ELR (cell line): ENCODE data around the gene CSNK2B.

ENCODE experiments used
- DNase-seq: peaks from one replicate; pipeline ENCODE4 v3.0.0-alpha.2; 2015; ENCODE audit warnings: low read depth

Gene CSNK2B

GRCh38 chr6:31665501-31666336, at the start of gene CSNK2B:
CSNK2B (plus strand) TSS chr6:31666080; CDS start chr6:31666832, 752 bp downstream.
- DNase-seq = peak; percentile 99

- DNase-seq = no peak
Measured at GRCh38 chr6:31617010-31617409, 48.9 kb upstream of the CSNK2B start.

- DNase-seq = peak; percentile 100
Measured at GRCh38 chr6:31619805-31620585, 45.9 kb upstream of the CSNK2B start.

GRCh38 chr6:31620586-31621319, 45.1 kb upstream of the CSNK2B start, which contains the start of gene PRRC2A:
PRRC2A (plus strand) TSS chr6:31620715; CDS start chr6:31622790, 2,075 bp downstream.
- peak; percentile 87 for DNase-seq

- no peak for DNase-seq
Measured at GRCh38 chr6:31621320-31621939, 44.5 kb upstream of the CSNK2B start.

GRCh38 chr6:31621991-31622390, 43.9 kb upstream of the CSNK2B start:
- DNase-seq = no peak

- no peak for DNase-seq
Measured at GRCh38 chr6:31622684-31623091, 43.2 kb upstream of the CSNK2B start.

GRCh38 chr6:31624070-31624469, 41.8 kb upstream of the CSNK2B start:
- no peak for DNase-seq

GRCh38 chr6:31626952-31627351, 38.9 kb upstream of the CSNK2B start:
- no peak for DNase-seq

- DNase-seq = no peak
Measured at GRCh38 chr6:31627690-31628287, 38.1 kb upstream of the CSNK2B start.

- DNase-seq = no peak
Measured at GRCh38 chr6:31629014-31629413, 36.9 kb upstream of the CSNK2B start.

GRCh38 chr6:31630177-31630934, 35.5 kb upstream of the CSNK2B start:
- DNase-seq = no peak

- no peak for DNase-seq
Measured at GRCh38 chr6:31631209-31631608, 34.7 kb upstream of the CSNK2B start.

- DNase-seq = no peak
Measured at GRCh38 chr6:31631681-31632278, 34.1 kb upstream of the CSNK2B start.

- no peak for DNase-seq
Measured at GRCh38 chr6:31632279-31632946, 33.5 kb upstream of the CSNK2B start.

- no peak for DNase-seq
Measured at GRCh38 chr6:31633447-31633846, 32.4 kb upstream of the CSNK2B start.

GRCh38 chr6:31634131-31634530, 31.7 kb upstream of the CSNK2B start:
- DNase-seq = peak; percentile 55

GRCh38 chr6:31634969-31635575, 30.8 kb upstream of the CSNK2B start:
- DNase-seq = no peak
